ENCODE results near the gene ELMO1. TPM values are rescaled to one million over a fixed set of nuclear protein-coding genes. Genes with fewer than 3 reads are reported as not detected.

Gene ELMO1
- total RNA-seq, 1 donor from 2014 or later = 29.4 TPM

DNA sequence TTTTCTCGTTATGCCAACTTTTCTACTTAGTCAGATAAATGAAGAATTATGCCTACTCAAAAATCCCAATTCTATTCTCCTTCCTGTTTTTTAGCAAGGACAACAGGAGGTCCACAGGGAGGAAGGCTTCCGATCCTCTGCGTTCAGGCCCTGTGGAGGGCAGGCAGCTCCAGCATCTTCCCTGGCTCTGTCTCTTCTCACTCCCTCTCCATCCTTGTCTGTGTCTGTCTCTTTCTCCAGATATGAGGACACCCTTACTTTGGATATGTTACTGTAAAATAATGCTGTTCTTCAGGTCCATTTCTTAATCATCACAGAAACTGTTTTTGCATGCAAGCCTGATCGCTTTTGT is 166.6 kb downstream of the ELMO1 start:
- no peak for TF ChIP-seq CTCF (conservative IDR thresholded peaks at IDR 0.05)
- H3K4me1 Mint-ChIP-seq (ENCODE audit: unreplicated experiment) = peaks cover 12% of the 10 kb centered on the region
- DNase-seq (ENCODE audit: extremely low spot score, unreplicated experiment) = no peak
- H3K27me3 Mint-ChIP-seq = peaks cover 12% of the 10 kb centered on the region
- no peak overlapping the region for H3K4me3 Mint-ChIP-seq
- no peak overlapping the region for H3K27ac Mint-ChIP-seq
- H3K9me3 Mint-ChIP-seq = no peaks in the 10 kb centered on the region
- H3K36me3 Mint-ChIP-seq = no peaks in the 10 kb centered on the region

GRCh38 chr7:37281368-37282092 is 167.1 kb downstream of the ELMO1 start:
- Mint-ChIP-seq H3K9me3 (no peaks in the 10 kb centered on the region), H3K4me3 (no peak overlapping the region), H3K4me1 (ENCODE audit: unreplicated experiment) (peaks cover 12% of the 10 kb centered on the region), H3K27me3 (peaks cover 12% of the 10 kb centered on the region), H3K27ac (no peak overlapping the region), H3K36me3 (no peaks in the 10 kb centered on the region)
- no peak for DNase-seq (ENCODE audit: extremely low spot score, unreplicated experiment)
- no peak for TF ChIP-seq CTCF (conservative IDR thresholded peaks at IDR 0.05)

GRCh38 chr7:37277513-37277912 is 171.2 kb downstream of the ELMO1 start:
- Mint-ChIP-seq H3K27ac (no peak overlapping the region), H3K9me3 (no peaks in the 10 kb centered on the region), H3K4me1 (ENCODE audit: unreplicated experiment) (no peaks in the 10 kb centered on the region), H3K36me3 (no peaks in the 10 kb centered on the region), H3K27me3 (peaks cover 7% of the 10 kb centered on the region), H3K4me3 (no peak overlapping the region)
- TF ChIP-seq CTCF (conservative IDR thresholded peaks at IDR 0.05) = no peak
- DNase-seq (ENCODE audit: extremely low spot score, unreplicated experiment) = no peak

DNA sequence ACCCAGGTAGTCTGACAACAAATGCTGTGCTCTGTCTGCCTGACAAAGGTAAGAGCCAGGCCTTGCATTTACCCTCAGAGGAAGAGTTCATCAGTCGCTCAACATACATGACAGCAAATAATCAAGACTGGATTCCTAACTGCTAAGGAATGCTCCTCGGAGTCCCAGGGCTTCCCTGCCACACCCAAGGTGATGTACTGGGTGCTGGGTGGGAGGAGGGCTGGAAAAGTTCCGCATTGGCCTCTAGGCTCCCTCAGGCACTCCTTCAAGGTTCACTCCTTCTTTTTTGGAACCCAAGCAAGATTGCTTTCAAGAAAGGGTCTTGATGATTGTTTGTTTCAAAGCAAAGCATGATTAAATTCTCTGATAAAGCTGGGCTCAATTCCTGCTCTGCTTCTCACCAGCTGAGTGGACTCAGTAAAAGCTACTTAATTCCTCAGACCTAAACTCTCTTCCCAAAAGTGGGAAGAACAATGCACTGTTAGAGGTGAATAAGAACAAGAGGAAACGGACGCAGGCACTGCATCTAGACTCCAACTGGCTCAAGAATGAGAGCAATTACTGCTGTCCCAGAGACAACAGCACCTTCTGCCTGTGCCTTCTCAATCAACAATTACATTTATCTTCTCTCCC is 173.5 kb downstream of the ELMO1 start:
- no peaks in the 10 kb centered on the region for H3K4me1 Mint-ChIP-seq (ENCODE audit: unreplicated experiment)
- no peak for DNase-seq (ENCODE audit: extremely low spot score, unreplicated experiment)
- no peaks in the 10 kb centered on the region for H3K9me3 Mint-ChIP-seq
- no peaks in the 10 kb centered on the region for H3K36me3 Mint-ChIP-seq
- H3K27me3 Mint-ChIP-seq = no peaks in the 10 kb centered on the region
- no peak overlapping the region for H3K4me3 Mint-ChIP-seq
- no peak overlapping the region for H3K27ac Mint-ChIP-seq
- TF ChIP-seq CTCF (conservative IDR thresholded peaks at IDR 0.05) = no peak

- TF ChIP-seq CTCF (conservative IDR thresholded peaks at IDR 0.05) = no peak
- Mint-ChIP-seq H3K27ac (no peak overlapping the region), H3K36me3 (no peaks in the 10 kb centered on the region), H3K27me3 (no peaks in the 10 kb centered on the region), H3K4me3 (no peak overlapping the region), H3K9me3 (no peaks in the 10 kb centered on the region), H3K4me1 (ENCODE audit: unreplicated experiment) (peaks cover 4% of the 10 kb centered on the region)
- DNase-seq (ENCODE audit: extremely low spot score, unreplicated experiment) = no peak
These were observed 174.8 kb downstream of the ELMO1 start for GRCh38 chr7:37273891-37274290.

All from type B pancreatic cell (in vitro differentiated cells).